HG03097 (cell line): ENCODE measurements around the gene NOX4.
"Not testable (repeated sequence)": the region's sequence is repeated elsewhere in the genome, so short reads cannot be mapped to it uniquely, and the experiment has no call there.

Source experiments
- ATAC-seq: cut with Tn5 transposase; IDR thresholded peaks from one replicate; pipeline ENCODE4 v1.9.1; 2021; ENCODE audit not compliant: unreplicated experiment, low FRiP score

The NOX4 gene

GRCh38 chr11:89321401-89321800 lies 169.8 kb downstream of the NOX4 start:
- no peak for ATAC-seq

GRCh38 chr11:89310607-89311006 lies 180.6 kb downstream of the NOX4 start:
- ATAC-seq = not testable (repeated sequence)

- ATAC-seq = not testable (repeated sequence)
Measured at GRCh38 chr11:89309321-89309985, 181.7 kb downstream of the NOX4 start.

GRCh38 chr11:89308272-89308671 lies 182.9 kb downstream of the NOX4 start:
- not testable (repeated sequence) for ATAC-seq

- not testable (repeated sequence) for ATAC-seq
Measured at GRCh38 chr11:89303029-89303428, 188.1 kb downstream of the NOX4 start.

GRCh38 chr11:89295023-89295422 lies 196.2 kb downstream of the NOX4 start:
- not testable (repeated sequence) for ATAC-seq

GRCh38 chr11:89293965-89294679 lies 197.1 kb downstream of the NOX4 start:
- ATAC-seq = no peak

- not testable (repeated sequence) for ATAC-seq
Measured at GRCh38 chr11:89288004-89288403, 203.2 kb downstream of the NOX4 start.

- ATAC-seq = not testable (repeated sequence)
Measured at GRCh38 chr11:89286601-89287000, 204.6 kb downstream of the NOX4 start.

GRCh38 chr11:89281032-89281677 lies 210.0 kb downstream of the NOX4 start:
- ATAC-seq = not testable (repeated sequence)

GRCh38 chr11:89279176-89279575 lies 212.0 kb downstream of the NOX4 start:
- ATAC-seq = no peak

- ATAC-seq = no peak
Measured at GRCh38 chr11:89275966-89276365, 215.2 kb downstream of the NOX4 start.
